WTC11 (cell line): ENCODE measurements around the gene TNIK. TPM values are rescaled to one million over a fixed set of nuclear protein-coding genes. Genes with fewer than 3 reads are reported as not detected.

Experiments
- ATAC-seq: fragments of 200-7000 bp; cut with Tn5 transposase; 2 replicates; pipeline ENCODE4 v1.10.0; 2021; ENCODE audit warnings: mild to moderate bottlenecking, moderate library complexity
- CTCF ChIA-PET: fragments of 300-600 bp; sonication (Branson Sonifier 250); formaldehyde crosslinking; loops from one replicate; lab custom pipeline; 2021; ENCODE audit warnings: antibody characterized with exemption; lab: Charles Lee
- POLR2A ChIA-PET: fragments of 350-600 bp; sonication (Branson Sonifier 250); formaldehyde crosslinking; loops from one replicate; lab custom pipeline; 2021; ENCODE audit warnings: antibody characterized with exemption; lab: Charles Lee
- DNase-seq: peaks from one replicate; pipeline ENCODE4 v3.0.0; 2021; ENCODE audit warnings: low spot score
- H3K27ac Mint-ChIP-seq: 2 replicates; pipeline ENCODE4 v1.8.0; 2021; ENCODE audit warnings: mixed read lengths
- H3K27me3 Mint-ChIP-seq: 2 replicates; pipeline ENCODE4 v1.8.0; 2021; ENCODE audit warnings: low read depth, mild to moderate bottlenecking, moderate library complexity, mixed read lengths
- H3K36me3 Mint-ChIP-seq: 2 replicates; pipeline ENCODE4 v1.8.0; 2021; ENCODE audit warnings: mixed read lengths
- H3K4me1 Mint-ChIP-seq: 2 replicates; pipeline ENCODE4 v1.8.0; 2022; ENCODE audit warnings: mixed read lengths
- H3K4me3 Mint-ChIP-seq: 2 replicates; pipeline ENCODE4 v1.8.0; 2021; ENCODE audit warnings: mild to moderate bottlenecking, moderate library complexity, mixed read lengths
- H3K9me3 Mint-ChIP-seq: 2 replicates; pipeline ENCODE4 v1.8.0; 2021; ENCODE audit warnings: mixed read lengths
- ATF2 ChIP-seq: sonication (generic); formaldehyde crosslinking; IDR thresholded peaks from 2 replicates; pipeline ENCODE4 v1.8.1; 2022; ENCODE audit warnings: low read depth, missing genetic modification reagents, borderline replicate concordance
- E2F1 ChIP-seq: sonication (generic); formaldehyde crosslinking; IDR thresholded peaks from 2 replicates; pipeline ENCODE4 v1.8.0; 2022; ENCODE audit warnings: mild to moderate bottlenecking, missing genetic modification reagents
- EMX1 ChIP-seq: fragments of 250-450 bp; sonication (Bioruptor Pico); IDR thresholded peaks from 2 replicates; pipeline ENCODE4 v1.8.0; 2021; ENCODE audit warnings: mild to moderate bottlenecking
- ETV6 ChIP-seq: sonication (generic); formaldehyde crosslinking; IDR thresholded peaks from 2 replicates; pipeline ENCODE4 v1.8.1; 2022; ENCODE audit warnings: mild to moderate bottlenecking, missing genetic modification reagents
- FOXJ3 ChIP-seq: sonication (generic); formaldehyde crosslinking; IDR thresholded peaks from 2 replicates; pipeline ENCODE4 v1.9.0; 2021; ENCODE audit warnings: missing genetic modification reagents, mild to moderate bottlenecking, borderline replicate concordance
- FOXK1 ChIP-seq: sonication (generic); formaldehyde crosslinking; IDR thresholded peaks from 2 replicates; pipeline ENCODE4 v1.8.0; 2022; ENCODE audit warnings: mild to moderate bottlenecking, moderate library complexity, missing genetic modification reagents
- MAX ChIP-seq: sonication (generic); formaldehyde crosslinking; IDR thresholded peaks from 2 replicates; pipeline ENCODE4 v1.8.0; 2022; ENCODE audit warnings: mild to moderate bottlenecking, missing genetic modification reagents
- MLX ChIP-seq: sonication (generic); formaldehyde crosslinking; IDR thresholded peaks from 2 replicates; pipeline ENCODE4 v1.8.1; 2023; ENCODE audit warnings: mild to moderate bottlenecking, missing genetic modification reagents, moderate library complexity
- NR1H2 ChIP-seq: sonication (generic); formaldehyde crosslinking; IDR thresholded peaks from 2 replicates; pipeline ENCODE4 v1.9.0; 2021; ENCODE audit warnings: mild to moderate bottlenecking, moderate library complexity, missing genetic modification reagents
- NR2C2 ChIP-seq: sonication (generic); formaldehyde crosslinking; IDR thresholded peaks from 2 replicates; pipeline ENCODE4 v1.8.0; 2022; ENCODE audit warnings: mild to moderate bottlenecking, missing genetic modification reagents
- STAT6 ChIP-seq: sonication (generic); formaldehyde crosslinking; conservative IDR thresholded peaks from 2 replicates; pipeline ENCODE4 v1.8.1; 2023; ENCODE audit warnings: mild to moderate bottlenecking, low read depth, missing genetic modification reagents, moderate library complexity
- ZNF396 ChIP-seq: fragments of 250-450 bp; sonication (Bioruptor Pico); IDR thresholded peaks from 2 replicates; pipeline ENCODE4 v1.8.0; 2021; ENCODE audit warnings: mild to moderate bottlenecking, moderate library complexity, borderline replicate concordance
- ZNF532 ChIP-seq: fragments of 250-450 bp; sonication (Bioruptor Pico); IDR thresholded peaks from 2 replicates; pipeline ENCODE4 v1.9.0; 2021; ENCODE audit warnings: mild to moderate bottlenecking, borderline replicate concordance
- total RNA-seq: library from RNA; stranded (reverse); gene quantifications from 3 replicates; pipeline ENCODE4 v1.2.3, GENCODE V29; 2021
- TF ChIP-seq, protein P1 (sequence below): fragments of 250-450 bp; sonication (Bioruptor Pico); conservative IDR thresholded peaks from 2 replicates; pipeline ENCODE4 v1.9.0; 2021; ENCODE audit warnings: mild to moderate bottlenecking
- TF ChIP-seq, protein P2 (sequence below): sonication (generic); formaldehyde crosslinking; IDR thresholded peaks from 2 replicates; pipeline ENCODE4 v1.8.0; 2022; ENCODE audit warnings: missing genetic modification reagents

The TNIK gene
- total RNA-seq, 1 experiment from 2014 or later: 50.3 TPM

DNA sequence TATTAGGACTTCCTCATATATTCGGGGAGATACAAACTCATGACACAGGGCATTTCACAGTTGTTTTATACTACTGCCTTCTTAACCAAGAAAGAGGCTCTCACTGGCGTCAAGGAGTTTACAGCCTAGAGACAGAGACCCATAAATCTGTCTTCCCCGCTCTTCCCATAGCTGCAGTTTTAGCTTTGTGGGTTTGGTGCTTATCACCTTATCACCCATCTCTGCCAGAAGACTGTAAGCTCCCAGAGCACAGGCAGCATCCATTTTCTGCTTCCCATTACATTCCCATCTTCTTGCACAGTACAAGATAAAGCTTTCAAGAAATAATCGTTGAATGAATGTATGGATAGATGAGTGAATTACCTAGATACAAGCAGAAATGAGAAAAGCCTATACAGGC, 144.3 kb downstream of the TNIK start (continued):
- no peak for TF ChIP-seq EMX1 (CRISPR knock-in tag)
- no peak for TF ChIP-seq NR2C2 (CRISPR knock-in tag)
- no peak for TF ChIP-seq MLX (CRISPR knock-in tag)
- no peak for TF ChIP-seq ZNF396
- no peak for TF ChIP-seq FOXJ3 (CRISPR knock-in tag)
- TF ChIP-seq FOXK1: no peak
- no peak for TF ChIP-seq STAT6

- peaks cover 45% of the 10 kb centered on the region for H3K4me1 Mint-ChIP-seq
- H3K4me3 Mint-ChIP-seq: no peak overlapping the region
- H3K27me3 Mint-ChIP-seq: no peaks in the 10 kb centered on the region
- H3K9me3 Mint-ChIP-seq: no peaks in the 10 kb centered on the region
- no peaks in the 10 kb centered on the region for H3K36me3 Mint-ChIP-seq
- 0 out of 2 replicates have a peak overlapping the region, but pooled peaks have one; percentile 17 for H3K27ac Mint-ChIP-seq
- DNase-seq (no peak), ATAC-seq (no peak)
- ChIA-PET POLR2A (no interaction called here), CTCF (no interaction called here)
- TF ChIP-seq ETV6 (CRISPR knock-in tag) (no peak), MAX (CRISPR knock-in tag) (no peak), NR1H2 (CRISPR knock-in tag) (no peak), ZNF532 (CRISPR knock-in tag) (no peak), ATF2 (CRISPR knock-in tag) (no peak), E2F1 (CRISPR knock-in tag) (no peak)
- TF ChIP-seq, protein P1, sequence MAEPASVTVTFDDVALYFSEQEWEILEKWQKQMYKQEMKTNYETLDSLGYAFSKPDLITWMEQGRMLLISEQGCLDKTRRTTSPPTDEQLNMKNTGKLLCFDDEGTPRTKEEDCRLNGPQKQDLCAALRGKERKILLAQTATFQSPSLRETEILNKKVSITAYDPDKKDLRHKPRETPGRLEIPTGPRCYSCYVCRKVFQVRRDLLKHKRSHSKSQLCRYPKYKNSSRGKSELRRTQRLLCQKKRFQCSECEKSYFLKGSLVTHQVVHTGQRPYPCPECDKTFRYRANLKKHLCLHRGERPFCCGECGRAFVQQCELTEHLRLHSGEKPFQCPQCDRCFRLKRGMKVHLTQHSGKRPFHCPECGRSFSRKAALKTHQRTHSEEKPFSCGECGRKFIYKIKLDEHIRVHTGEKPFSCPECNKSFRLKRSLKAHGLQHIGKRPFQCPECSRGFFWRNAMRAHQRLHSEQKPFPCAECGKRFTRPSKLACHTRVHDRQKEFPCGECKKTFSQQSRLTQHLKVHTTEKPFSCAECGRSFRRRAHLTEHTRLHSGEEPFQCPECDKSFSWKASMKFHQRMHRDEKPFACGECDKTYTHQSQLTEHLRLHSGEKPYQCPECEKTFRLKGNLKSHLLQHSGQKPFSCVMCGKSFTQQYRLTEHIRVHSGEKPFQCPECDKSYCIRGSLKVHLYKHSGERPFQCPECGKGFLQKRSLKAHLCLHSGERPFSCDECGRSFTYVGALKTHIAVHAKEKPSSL: no peak
- TF ChIP-seq, protein P2, sequence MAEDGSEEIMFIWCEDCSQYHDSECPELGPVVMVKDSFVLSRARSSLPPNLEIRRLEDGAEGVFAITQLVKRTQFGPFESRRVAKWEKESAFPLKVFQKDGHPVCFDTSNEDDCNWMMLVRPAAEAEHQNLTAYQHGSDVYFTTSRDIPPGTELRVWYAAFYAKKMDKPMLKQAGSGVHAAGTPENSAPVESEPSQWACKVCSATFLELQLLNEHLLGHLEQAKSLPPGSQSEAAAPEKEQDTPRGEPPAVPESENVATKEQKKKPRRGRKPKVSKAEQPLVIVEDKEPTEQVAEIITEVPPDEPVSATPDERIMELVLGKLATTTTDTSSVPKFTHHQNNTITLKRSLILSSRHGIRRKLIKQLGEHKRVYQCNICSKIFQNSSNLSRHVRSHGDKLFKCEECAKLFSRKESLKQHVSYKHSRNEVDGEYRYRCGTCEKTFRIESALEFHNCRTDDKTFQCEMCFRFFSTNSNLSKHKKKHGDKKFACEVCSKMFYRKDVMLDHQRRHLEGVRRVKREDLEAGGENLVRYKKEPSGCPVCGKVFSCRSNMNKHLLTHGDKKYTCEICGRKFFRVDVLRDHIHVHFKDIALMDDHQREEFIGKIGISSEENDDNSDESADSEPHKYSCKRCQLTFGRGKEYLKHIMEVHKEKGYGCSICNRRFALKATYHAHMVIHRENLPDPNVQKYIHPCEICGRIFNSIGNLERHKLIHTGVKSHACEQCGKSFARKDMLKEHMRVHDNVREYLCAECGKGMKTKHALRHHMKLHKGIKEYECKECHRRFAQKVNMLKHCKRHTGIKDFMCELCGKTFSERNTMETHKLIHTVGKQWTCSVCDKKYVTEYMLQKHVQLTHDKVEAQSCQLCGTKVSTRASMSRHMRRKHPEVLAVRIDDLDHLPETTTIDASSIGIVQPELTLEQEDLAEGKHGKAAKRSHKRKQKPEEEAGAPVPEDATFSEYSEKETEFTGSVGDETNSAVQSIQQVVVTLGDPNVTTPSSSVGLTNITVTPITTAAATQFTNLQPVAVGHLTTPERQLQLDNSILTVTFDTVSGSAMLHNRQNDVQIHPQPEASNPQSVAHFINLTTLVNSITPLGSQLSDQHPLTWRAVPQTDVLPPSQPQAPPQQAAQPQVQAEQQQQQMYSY (CRISPR knock-in tag): no peak
Observed at GRCh38 chr3:171315101-171315500, 145.1 kb downstream of the TNIK start.
